Lower leg skin (tissue), 3 donors: ENCODE data around the gene DPYSL3.

Experiments
- POLR2A ChIP-seq, 2 donors: fragments of 450-650 bp; IDR thresholded peaks; one replicate each; pipeline ENCODE4 v1.6.1; 2016 to 2017; ENCODE audit warnings: antibody characterized with exemption in 2 of 2, mild to moderate bottlenecking in 1 of 2, moderate library complexity in 1 of 2
- TF ChIP-seq, protein P1 (sequence below), 3 donors: fragments of 450-650 bp; IDR thresholded peaks; one replicate each; pipeline ENCODE4 v1.5.1; 2016; ENCODE audit warnings: antibody characterized with exemption in 3 of 3, mild to moderate bottlenecking in 3 of 3, moderate library complexity in 2 of 3

GRCh38 chr5:147398860-147399259, 111.0 kb downstream of the DPYSL3 start:
- TF ChIP-seq, protein P1, sequence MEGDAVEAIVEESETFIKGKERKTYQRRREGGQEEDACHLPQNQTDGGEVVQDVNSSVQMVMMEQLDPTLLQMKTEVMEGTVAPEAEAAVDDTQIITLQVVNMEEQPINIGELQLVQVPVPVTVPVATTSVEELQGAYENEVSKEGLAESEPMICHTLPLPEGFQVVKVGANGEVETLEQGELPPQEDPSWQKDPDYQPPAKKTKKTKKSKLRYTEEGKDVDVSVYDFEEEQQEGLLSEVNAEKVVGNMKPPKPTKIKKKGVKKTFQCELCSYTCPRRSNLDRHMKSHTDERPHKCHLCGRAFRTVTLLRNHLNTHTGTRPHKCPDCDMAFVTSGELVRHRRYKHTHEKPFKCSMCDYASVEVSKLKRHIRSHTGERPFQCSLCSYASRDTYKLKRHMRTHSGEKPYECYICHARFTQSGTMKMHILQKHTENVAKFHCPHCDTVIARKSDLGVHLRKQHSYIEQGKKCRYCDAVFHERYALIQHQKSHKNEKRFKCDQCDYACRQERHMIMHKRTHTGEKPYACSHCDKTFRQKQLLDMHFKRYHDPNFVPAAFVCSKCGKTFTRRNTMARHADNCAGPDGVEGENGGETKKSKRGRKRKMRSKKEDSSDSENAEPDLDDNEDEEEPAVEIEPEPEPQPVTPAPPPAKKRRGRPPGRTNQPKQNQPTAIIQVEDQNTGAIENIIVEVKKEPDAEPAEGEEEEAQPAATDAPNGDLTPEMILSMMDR (IDR thresholded peaks at IDR 0.05), result no peak
- no peak for TF ChIP-seq POLR2A (IDR thresholded peaks at IDR 0.05)
